Liver (tissue), 9 donors: ENCODE measurements around the gene FES. TPM values are rescaled to one million over a fixed set of nuclear protein-coding genes. Genes with fewer than 3 reads are reported as not detected.

ENCODE experiments used
- DNase-seq: peaks from one replicate; pipeline ENCODE4 v3.0.0-alpha.2; 2017; ENCODE audit warnings: low spot score
- H3K27ac ChIP-seq, 2 donors: one replicate each; pipeline ENCODE4 v1.7.0; 2013; ENCODE audit warnings: inconsistent platforms in 2 of 2, low read length in 2 of 2, control low read depth in 1 of 2, low read depth in 1 of 2, mild to moderate bottlenecking in 1 of 2
- H3K27me3 ChIP-seq, 4 donors: one replicate each; pipeline versions ENCODE4 v1.6.1 to v1.7.0; 2013; ENCODE audit warnings: low read length in 3 of 4, inconsistent platforms in 1 of 4, mild to moderate bottlenecking in 1 of 4, moderate library complexity in 1 of 4; ENCODE audit not compliant: control insufficient read depth in 4 of 4, insufficient read depth in 4 of 4
- H3K36me3 ChIP-seq, 4 donors: one replicate each; pipeline versions ENCODE4 v1.6.1 to v1.7.0; 2013; ENCODE audit warnings: low read length in 3 of 4, mild to moderate bottlenecking in 3 of 4, low read depth in 1 of 4, moderate library complexity in 1 of 4; ENCODE audit not compliant: control insufficient read depth in 4 of 4, insufficient read depth in 3 of 4
- H3K4me1 ChIP-seq, 4 donors: one replicate each; pipeline versions ENCODE4 v1.6.1 to v1.7.0; 2013; ENCODE audit warnings: low read length in 3 of 4, mild to moderate bottlenecking in 3 of 4, moderate library complexity in 1 of 4; ENCODE audit not compliant: control insufficient read depth in 4 of 4, insufficient read depth in 4 of 4
- H3K4me3 ChIP-seq, 3 donors: one replicate each; pipeline versions ENCODE4 v1.6.1 to v1.7.0; 2013; ENCODE audit warnings: low read length in 3 of 3, control low read depth in 1 of 3, low read depth in 1 of 3, mild to moderate bottlenecking in 1 of 3
- H3K9ac ChIP-seq, 2 donors: one replicate each; pipeline ENCODE4 v1.7.0; 2013; ENCODE audit warnings: low read length in 2 of 2, mild to moderate bottlenecking in 2 of 2, moderate library complexity in 2 of 2, control low read depth in 1 of 2, low read depth in 1 of 2
- H3K9me3 ChIP-seq, 4 donors: one replicate each; pipeline versions ENCODE4 v1.6.1 to v1.7.0; 2013; ENCODE audit warnings: low read length in 3 of 4; ENCODE audit not compliant: control insufficient read depth in 4 of 4
- EGR1 ChIP-seq, 2 donors: IDR thresholded peaks; 2 replicates each; pipeline ENCODE4 v1.6.1; 2016 to 2018; ENCODE audit warnings: antibody characterized with exemption in 2 of 2, low read depth in 2 of 2
- FOXA1 ChIP-seq: IDR thresholded peaks from 2 replicates; pipeline ENCODE4 v1.6.1; 2016; ENCODE audit warnings: antibody characterized with exemption
- FOXA2 ChIP-seq: IDR thresholded peaks from 2 replicates; pipeline ENCODE4 v1.6.1; 2016; ENCODE audit warnings: antibody characterized with exemption
- GABPA ChIP-seq, 2 donors: IDR thresholded peaks in 1 of 2; conservative IDR thresholded peaks in 1 of 2; 2 replicates each; pipeline ENCODE4 v1.6.1; 2016; ENCODE audit warnings: antibody characterized with exemption in 2 of 2, mild to moderate bottlenecking in 1 of 2, moderate library complexity in 1 of 2
- HNF4A ChIP-seq, 2 donors: conservative IDR thresholded peaks; 2 replicates each; pipeline ENCODE4 v1.6.1; 2016; ENCODE audit warnings: antibody characterized with exemption in 2 of 2, mild to moderate bottlenecking in 2 of 2
- HNF4G ChIP-seq: IDR thresholded peaks from 2 replicates; pipeline ENCODE4 v1.6.1; 2016; ENCODE audit warnings: antibody characterized with exemption
- JUND ChIP-seq, 2 donors: IDR thresholded peaks; 2 replicates each; pipeline ENCODE4 v1.6.1; 2016; ENCODE audit warnings: antibody characterized with exemption in 2 of 2
- NR2F2 ChIP-seq: IDR thresholded peaks from 2 replicates; pipeline ENCODE4 v1.6.1; 2016; ENCODE audit warnings: antibody characterized with exemption
- RAD21 ChIP-seq, 2 donors: IDR thresholded peaks; 2 replicates each; pipeline ENCODE4 v1.6.1; 2016; ENCODE audit warnings: antibody characterized with exemption in 2 of 2, mild to moderate bottlenecking in 2 of 2
- RXRA ChIP-seq, 2 donors: IDR thresholded peaks; 2 replicates each; pipeline ENCODE4 v1.6.1; 2017 to 2018; ENCODE audit warnings: antibody characterized with exemption in 2 of 2, mild to moderate bottlenecking in 1 of 2
- SP1 ChIP-seq: IDR thresholded peaks from 2 replicates; pipeline ENCODE4 v1.6.1; 2018; ENCODE audit warnings: antibody characterized with exemption, mild to moderate bottlenecking
- TAF1 ChIP-seq: conservative IDR thresholded peaks from 2 replicates; pipeline ENCODE4 v1.6.1; 2016; ENCODE audit warnings: antibody characterized with exemption, mild to moderate bottlenecking
- YY1 ChIP-seq: IDR thresholded peaks from 2 replicates; pipeline ENCODE4 v1.6.1; 2016; ENCODE audit warnings: antibody characterized with exemption, mild to moderate bottlenecking
- WGBS: extraction: QIAGEN DNeasy Blood & Tissue Kit; methylation state at CpG from one replicate; pipeline ENCODE4 v1.1.7; 2013; 5-methylcytosine and 5-hydroxymethylcytosine counted together
- polyA plus RNA-seq, 2 donors: library from polyadenylated mRNA; stranded (reverse) in 1 of 2; unstranded in 1 of 2; fragments of 200-250 nt in 1 of 2; fragments of >200 nt in 1 of 2; fragmentation: Nextera tagmentation in 1 of 2; extraction: Ambion mirVana in 1 of 2; gene quantifications; one replicate each; pipeline versions ENCODE4 v1.2.1 to v1.2.3, GENCODE V29; 2013 to 2015
- total RNA-seq, 2 donors: library from RNA; depleted of rRNA; stranded (reverse); fragments of >200 nt; gene quantifications; one replicate each; pipeline ENCODE4 v1.2.3, GENCODE V29; 2014
- TF ChIP-seq, protein P1 (sequence below): IDR thresholded peaks from 2 replicates; pipeline ENCODE4 v1.6.1; 2016; ENCODE audit warnings: antibody characterized with exemption, mild to moderate bottlenecking
- TF ChIP-seq, protein P2 (sequence below): IDR thresholded peaks from 2 replicates; pipeline ENCODE4 v1.6.1; 2016; ENCODE audit warnings: antibody characterized with exemption
- TF ChIP-seq, protein P3 (sequence below): IDR thresholded peaks from 2 replicates; pipeline ENCODE4 v1.6.1; 2016; ENCODE audit warnings: antibody characterized with exemption
- TF ChIP-seq, protein P4 (sequence below): fragments of 150-350 bp; IDR thresholded peaks from 2 replicates; pipeline ENCODE4 v1.5.1; 2017; ENCODE audit warnings: improper control_type of control experiment, low read depth, low read length; ENCODE audit not compliant: missing input control
- donor health status: healthy.
- donor health status: healthy.
- donor health status: healthy.
- donor health status: healthy.
- donor health status: healthy.

Gene FES
- total and polyA plus RNA-seq, 4 donors = 12.1 to 43.1 (median 28.8) TPM

DNA sequence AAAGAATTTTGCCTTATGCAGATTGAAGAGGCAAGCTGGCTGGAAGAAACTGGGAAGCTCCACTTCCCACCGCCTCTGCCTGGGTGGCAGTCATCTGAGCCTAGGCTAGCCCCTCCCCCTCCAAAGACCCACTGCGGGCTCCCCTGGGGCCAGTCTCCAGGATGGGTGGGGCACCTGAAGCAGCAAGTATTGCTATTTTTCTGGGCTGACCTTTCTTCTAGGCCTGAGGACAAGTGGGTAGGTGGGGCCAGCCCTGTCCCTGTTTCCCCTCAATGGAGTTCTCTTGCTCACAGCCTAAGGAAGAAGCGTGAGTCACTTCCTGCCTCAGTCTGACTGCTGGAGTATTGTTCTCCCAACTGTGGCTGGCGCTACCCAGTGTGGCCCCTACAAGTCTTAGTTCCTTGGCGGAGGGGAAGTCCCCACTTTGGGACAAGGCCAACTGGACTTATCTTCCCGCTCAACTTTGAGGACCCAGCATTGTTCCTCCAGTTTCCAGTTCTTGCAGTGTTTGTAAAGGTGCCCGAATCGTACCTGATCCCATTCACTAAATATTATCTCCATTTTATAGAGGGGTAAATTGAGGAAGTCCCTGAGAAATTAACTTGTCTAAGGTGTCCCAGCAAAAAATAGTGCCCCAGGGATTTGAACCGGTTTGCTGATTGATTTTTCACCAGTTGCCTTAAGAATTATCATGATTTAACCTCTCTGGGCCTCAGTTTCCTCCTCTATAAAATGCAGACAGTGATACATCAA lies 14.5 kb upstream of the FES start:
- peak; percentile 64 for DNase-seq
- peak overlapping the region; percentile 88 to 90 for H3K27ac ChIP-seq
- H3K9me3 ChIP-seq = no peaks in the 10 kb centered on the region
- no peaks in the 10 kb centered on the region for H3K27me3 ChIP-seq
- TF ChIP-seq JUND (IDR thresholded peaks at IDR 0.05) (peak; percentile 65 to 70), RAD21 (IDR thresholded peaks at IDR 0.05) (peak; percentile 6 to 24), SP1 (peak; percentile 53), HNF4A (conservative IDR thresholded peaks at IDR 0.05) (no peak), RXRA (IDR thresholded peaks at IDR 0.05) (peak in 1 of 2 donors; percentile 46), NR2F2 (peak; percentile 43)
- TF ChIP-seq, protein P1, sequence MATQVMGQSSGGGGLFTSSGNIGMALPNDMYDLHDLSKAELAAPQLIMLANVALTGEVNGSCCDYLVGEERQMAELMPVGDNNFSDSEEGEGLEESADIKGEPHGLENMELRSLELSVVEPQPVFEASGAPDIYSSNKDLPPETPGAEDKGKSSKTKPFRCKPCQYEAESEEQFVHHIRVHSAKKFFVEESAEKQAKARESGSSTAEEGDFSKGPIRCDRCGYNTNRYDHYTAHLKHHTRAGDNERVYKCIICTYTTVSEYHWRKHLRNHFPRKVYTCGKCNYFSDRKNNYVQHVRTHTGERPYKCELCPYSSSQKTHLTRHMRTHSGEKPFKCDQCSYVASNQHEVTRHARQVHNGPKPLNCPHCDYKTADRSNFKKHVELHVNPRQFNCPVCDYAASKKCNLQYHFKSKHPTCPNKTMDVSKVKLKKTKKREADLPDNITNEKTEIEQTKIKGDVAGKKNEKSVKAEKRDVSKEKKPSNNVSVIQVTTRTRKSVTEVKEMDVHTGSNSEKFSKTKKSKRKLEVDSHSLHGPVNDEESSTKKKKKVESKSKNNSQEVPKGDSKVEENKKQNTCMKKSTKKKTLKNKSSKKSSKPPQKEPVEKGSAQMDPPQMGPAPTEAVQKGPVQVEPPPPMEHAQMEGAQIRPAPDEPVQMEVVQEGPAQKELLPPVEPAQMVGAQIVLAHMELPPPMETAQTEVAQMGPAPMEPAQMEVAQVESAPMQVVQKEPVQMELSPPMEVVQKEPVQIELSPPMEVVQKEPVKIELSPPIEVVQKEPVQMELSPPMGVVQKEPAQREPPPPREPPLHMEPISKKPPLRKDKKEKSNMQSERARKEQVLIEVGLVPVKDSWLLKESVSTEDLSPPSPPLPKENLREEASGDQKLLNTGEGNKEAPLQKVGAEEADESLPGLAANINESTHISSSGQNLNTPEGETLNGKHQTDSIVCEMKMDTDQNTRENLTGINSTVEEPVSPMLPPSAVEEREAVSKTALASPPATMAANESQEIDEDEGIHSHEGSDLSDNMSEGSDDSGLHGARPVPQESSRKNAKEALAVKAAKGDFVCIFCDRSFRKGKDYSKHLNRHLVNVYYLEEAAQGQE = no peak
- peak overlapping the region in 1 of 2 donors; percentile 83 for H3K9ac ChIP-seq
- WGBS = 63% methylated on average over 9 of the region's 9 CpGs
- peak overlapping the region in 1 of 3 donors; percentile 89 for H3K4me3 ChIP-seq
- peaks cover 4 to 54% (median 38%) of the 10 kb centered on the region in 4 donors for H3K4me1 ChIP-seq
- H3K36me3 ChIP-seq = no peaks in the 10 kb centered on the region

DNA sequence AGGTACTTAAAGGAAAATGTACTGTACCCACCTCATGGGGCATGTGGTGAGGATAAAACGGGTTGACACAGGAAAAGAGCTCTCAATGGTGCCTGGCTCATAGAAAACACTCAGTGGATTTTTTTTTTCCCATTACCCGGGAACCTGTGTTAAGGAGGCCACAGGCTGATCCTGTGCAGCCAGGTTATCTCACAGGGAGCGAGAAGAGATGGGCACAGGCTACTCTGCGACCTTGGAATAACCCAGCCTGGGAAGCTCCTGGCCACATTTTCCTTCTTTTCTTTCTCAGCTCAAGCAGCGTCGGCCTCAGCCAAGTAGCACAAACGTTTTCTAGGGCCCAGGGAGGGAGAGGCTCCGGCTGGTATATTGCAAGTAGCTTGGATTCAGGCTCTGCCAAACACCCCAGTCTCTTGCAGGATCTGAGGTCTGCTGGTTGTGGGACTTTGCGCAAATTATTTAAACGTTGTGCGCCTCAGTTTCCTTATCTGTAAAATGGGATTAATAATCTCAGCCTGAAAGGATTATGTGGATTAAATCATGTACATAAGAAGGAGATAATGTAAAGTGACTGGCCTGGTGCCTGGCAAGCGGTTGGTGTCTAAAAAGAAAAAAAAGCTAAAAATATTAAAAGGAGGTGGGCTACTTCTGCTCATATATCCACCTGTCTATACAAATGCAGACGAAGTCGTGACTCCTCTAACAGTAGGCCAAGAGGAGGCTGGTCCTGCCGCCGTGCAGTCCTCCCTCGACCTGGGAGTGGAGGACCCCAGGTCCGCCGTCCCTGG lies 13.8 kb upstream of the FES start:
- Histone ChIP-seq H3K4me3 (peak overlapping the region; percentile 89 to 94 (median 91)), H3K27me3 (no peaks in the 10 kb centered on the region), H3K9me3 (no peaks in the 10 kb centered on the region), H3K27ac (peak overlapping the region; percentile 88 to 90), H3K9ac (peak overlapping the region; percentile 83 to 90), H3K36me3 (peaks cover 0 to 3% (median 1%) of the 10 kb centered on the region in 4 donors), H3K4me1 (peaks cover 8 to 61% (median 44%) of the 10 kb centered on the region in 4 donors)
- DNase-seq = no peak
- 24% methylated on average over 19 of the region's 19 CpGs for WGBS
- TF ChIP-seq RAD21 (IDR thresholded peaks at IDR 0.05) (no peak), FOXA2 (no peak), GABPA (IDR thresholded peaks at IDR 0.05 in 1 of 2, conservative IDR thresholded peaks at IDR 0.05 in 1 of 2) (no peak), JUND (IDR thresholded peaks at IDR 0.05) (no peak), HNF4A (conservative IDR thresholded peaks at IDR 0.05) (no peak), TAF1 (no peak), FOXA1 (no peak), NR2F2 (no peak), RXRA (IDR thresholded peaks at IDR 0.05) (no peak), EGR1 (IDR thresholded peaks at IDR 0.05; ENCODE audit: low read depth in 2 of 2) (no peak), YY1 (no peak), HNF4G (no peak)
- TF ChIP-seq, protein P2, sequence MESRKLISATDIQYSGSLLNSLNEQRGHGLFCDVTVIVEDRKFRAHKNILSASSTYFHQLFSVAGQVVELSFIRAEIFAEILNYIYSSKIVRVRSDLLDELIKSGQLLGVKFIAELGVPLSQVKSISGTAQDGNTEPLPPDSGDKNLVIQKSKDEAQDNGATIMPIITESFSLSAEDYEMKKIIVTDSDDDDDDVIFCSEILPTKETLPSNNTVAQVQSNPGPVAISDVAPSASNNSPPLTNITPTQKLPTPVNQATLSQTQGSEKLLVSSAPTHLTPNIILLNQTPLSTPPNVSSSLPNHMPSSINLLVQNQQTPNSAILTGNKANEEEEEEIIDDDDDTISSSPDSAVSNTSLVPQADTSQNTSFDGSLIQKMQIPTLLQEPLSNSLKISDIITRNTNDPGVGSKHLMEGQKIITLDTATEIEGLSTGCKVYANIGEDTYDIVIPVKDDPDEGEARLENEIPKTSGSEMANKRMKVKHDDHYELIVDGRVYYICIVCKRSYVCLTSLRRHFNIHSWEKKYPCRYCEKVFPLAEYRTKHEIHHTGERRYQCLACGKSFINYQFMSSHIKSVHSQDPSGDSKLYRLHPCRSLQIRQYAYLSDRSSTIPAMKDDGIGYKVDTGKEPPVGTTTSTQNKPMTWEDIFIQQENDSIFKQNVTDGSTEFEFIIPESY = no peak
- TF ChIP-seq, protein P3, sequence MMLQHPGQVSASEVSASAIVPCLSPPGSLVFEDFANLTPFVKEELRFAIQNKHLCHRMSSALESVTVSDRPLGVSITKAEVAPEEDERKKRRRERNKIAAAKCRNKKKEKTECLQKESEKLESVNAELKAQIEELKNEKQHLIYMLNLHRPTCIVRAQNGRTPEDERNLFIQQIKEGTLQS = no peak
- TF ChIP-seq, protein P1 = no peak
- TF ChIP-seq, protein P4, sequence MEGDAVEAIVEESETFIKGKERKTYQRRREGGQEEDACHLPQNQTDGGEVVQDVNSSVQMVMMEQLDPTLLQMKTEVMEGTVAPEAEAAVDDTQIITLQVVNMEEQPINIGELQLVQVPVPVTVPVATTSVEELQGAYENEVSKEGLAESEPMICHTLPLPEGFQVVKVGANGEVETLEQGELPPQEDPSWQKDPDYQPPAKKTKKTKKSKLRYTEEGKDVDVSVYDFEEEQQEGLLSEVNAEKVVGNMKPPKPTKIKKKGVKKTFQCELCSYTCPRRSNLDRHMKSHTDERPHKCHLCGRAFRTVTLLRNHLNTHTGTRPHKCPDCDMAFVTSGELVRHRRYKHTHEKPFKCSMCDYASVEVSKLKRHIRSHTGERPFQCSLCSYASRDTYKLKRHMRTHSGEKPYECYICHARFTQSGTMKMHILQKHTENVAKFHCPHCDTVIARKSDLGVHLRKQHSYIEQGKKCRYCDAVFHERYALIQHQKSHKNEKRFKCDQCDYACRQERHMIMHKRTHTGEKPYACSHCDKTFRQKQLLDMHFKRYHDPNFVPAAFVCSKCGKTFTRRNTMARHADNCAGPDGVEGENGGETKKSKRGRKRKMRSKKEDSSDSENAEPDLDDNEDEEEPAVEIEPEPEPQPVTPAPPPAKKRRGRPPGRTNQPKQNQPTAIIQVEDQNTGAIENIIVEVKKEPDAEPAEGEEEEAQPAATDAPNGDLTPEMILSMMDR = no peak
